ENCODE data around the gene CD160. TPM values are rescaled to one million over a fixed set of nuclear protein-coding genes. Genes with fewer than 3 reads are reported as not detected.

Gene CD160
- total RNA-seq, 1 experiment from 2014 or later, result not detected

DNA sequence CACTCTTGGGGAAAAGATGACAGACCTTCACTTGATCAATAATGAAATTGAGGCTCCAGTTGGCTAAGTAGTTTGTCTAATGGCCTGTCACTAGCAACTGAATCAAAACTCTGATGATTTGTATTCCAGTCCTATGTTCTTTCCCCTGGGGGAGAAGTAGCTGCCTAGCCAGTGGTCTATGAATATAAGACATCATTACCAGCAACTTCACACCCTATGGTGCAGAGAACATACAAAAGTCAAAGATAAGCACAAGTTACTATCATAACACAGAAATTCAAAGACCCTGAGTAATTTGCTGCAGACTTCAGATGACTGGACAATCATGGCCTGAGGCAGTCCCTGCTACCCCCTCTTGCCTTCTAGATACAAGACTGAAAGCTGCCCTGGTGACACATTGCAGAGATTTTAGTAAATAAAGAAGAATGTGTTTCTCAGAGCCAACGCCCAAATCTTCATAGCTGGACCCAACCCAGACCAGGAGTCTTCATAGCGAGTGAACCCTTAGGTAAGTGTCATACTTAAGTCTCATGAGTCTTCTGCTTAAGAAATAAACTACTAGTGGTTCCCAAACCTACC lies 13.1 kb upstream of the CD160 start:
- POLR2A ChIA-PET, result interaction anchor here (0.8 to 3.4 kb wide), 3 partner anchors 14 to 21 kb away, joined by 3 to 11 read pairs (median 5); no protein-coding TSS in a partner anchor
- Mint-ChIP-seq H3K4me1 (ENCODE audit: insufficient read depth, unreplicated experiment) (peaks cover 26% of the 10 kb centered on the region), H3K27ac (ENCODE audit: low read depth, unreplicated experiment) (peak overlapping the region; percentile 65), H3K36me3 (ENCODE audit: insufficient read depth, unreplicated experiment) (no peaks in the 10 kb centered on the region), H3K9me3 (ENCODE audit: unreplicated experiment) (peaks cover 7% of the 10 kb centered on the region), H3K27me3 (ENCODE audit: insufficient read depth, unreplicated experiment) (no peaks in the 10 kb centered on the region), H3K4me3 (ENCODE audit: unreplicated experiment) (no peak overlapping the region)
- peak; percentile 68 for DNase-seq (ENCODE audit: unreplicated experiment)
- TF ChIP-seq, protein P1, sequence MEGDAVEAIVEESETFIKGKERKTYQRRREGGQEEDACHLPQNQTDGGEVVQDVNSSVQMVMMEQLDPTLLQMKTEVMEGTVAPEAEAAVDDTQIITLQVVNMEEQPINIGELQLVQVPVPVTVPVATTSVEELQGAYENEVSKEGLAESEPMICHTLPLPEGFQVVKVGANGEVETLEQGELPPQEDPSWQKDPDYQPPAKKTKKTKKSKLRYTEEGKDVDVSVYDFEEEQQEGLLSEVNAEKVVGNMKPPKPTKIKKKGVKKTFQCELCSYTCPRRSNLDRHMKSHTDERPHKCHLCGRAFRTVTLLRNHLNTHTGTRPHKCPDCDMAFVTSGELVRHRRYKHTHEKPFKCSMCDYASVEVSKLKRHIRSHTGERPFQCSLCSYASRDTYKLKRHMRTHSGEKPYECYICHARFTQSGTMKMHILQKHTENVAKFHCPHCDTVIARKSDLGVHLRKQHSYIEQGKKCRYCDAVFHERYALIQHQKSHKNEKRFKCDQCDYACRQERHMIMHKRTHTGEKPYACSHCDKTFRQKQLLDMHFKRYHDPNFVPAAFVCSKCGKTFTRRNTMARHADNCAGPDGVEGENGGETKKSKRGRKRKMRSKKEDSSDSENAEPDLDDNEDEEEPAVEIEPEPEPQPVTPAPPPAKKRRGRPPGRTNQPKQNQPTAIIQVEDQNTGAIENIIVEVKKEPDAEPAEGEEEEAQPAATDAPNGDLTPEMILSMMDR (IDR thresholded peaks at IDR 0.05; ENCODE audit: unreplicated experiment), result no peak
- intact Hi-C loops (cut with micrococcal nuclease), result no loop called here
- CTCF ChIA-PET, result interaction anchor here (0.5 to 4.4 kb wide), 3 partner anchors 12 to 101 kb away, joined by 3 to 63 read pairs (median 4); partner anchors contain the start of gene CD160
- BruUV-seq (replicated peaks), result no TSS peak

DNA sequence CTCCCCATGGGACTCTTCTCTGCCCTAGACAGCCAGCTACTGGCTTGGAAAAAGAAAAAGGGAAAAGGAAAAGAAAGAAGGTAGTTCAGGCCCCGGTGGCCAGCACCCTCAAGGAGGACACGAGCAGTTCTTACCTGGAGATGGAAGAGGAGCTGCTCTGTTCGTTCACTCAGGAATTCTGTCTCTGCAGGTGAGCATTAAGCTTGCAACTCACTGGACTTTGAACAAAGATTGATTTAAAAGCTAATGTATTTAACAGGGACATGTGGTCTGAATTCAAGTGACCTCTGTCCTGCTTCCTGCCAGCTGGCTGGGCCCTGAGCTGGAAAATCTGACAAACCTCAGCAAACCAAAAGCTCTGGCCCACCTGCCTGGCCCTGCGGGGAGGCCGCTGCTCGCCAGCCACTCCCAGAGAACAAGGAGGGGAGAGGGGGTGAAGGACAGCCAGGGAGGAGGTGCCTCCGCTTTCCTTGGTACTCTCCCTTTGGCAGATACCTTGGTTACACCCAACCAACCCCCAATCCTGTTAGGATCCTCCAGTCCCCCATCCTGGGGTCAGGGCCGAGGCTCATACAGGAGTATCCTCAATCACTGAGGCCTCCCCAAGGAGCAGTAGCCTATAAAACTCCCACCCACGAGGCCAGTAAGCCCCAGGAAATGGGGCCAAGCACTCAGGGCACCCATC lies 12.0 kb upstream of the CD160 start, which contains the start of gene PDZK1:
Gene PDZK1 (minus strand): TSS at position 186 of the 685 bp plus-strand sequence. CDS start 19,347 bp downstream, outside the sequence.
- peaks cover 7% of the 10 kb centered on the region for H3K9me3 Mint-ChIP-seq (ENCODE audit: unreplicated experiment)
- H3K36me3 Mint-ChIP-seq (ENCODE audit: insufficient read depth, unreplicated experiment), result no peaks in the 10 kb centered on the region
- H3K27ac Mint-ChIP-seq (ENCODE audit: low read depth, unreplicated experiment), result peak within 1 kb of the TSS; percentile 65
- BruUV-seq (replicated peaks), result no TSS peak
- no peak for DNase-seq (ENCODE audit: unreplicated experiment)
- peaks cover 32% of the 10 kb centered on the region for H3K4me1 Mint-ChIP-seq (ENCODE audit: insufficient read depth, unreplicated experiment)
- intact Hi-C loops (cut with micrococcal nuclease), result no loop called here
- no peak within 1 kb of the TSS for H3K4me3 Mint-ChIP-seq (ENCODE audit: unreplicated experiment)
- ChIA-PET CTCF (interaction anchor here (1.3 to 4.4 kb wide), 2 partner anchors 11 to 14 kb away, joined by 4 to 63 read pairs; partner anchors contain the start of gene CD160), POLR2A (interaction anchor here (1.3 to 3.4 kb wide), 2 partner anchors 13 to 15 kb away, joined by 5 to 11 read pairs; no protein-coding TSS in a partner anchor)
- TF ChIP-seq, protein P1 (IDR thresholded peaks at IDR 0.05; ENCODE audit: unreplicated experiment), result no peak
- no peaks in the 10 kb centered on the region for H3K27me3 Mint-ChIP-seq (ENCODE audit: insufficient read depth, unreplicated experiment)

DNA sequence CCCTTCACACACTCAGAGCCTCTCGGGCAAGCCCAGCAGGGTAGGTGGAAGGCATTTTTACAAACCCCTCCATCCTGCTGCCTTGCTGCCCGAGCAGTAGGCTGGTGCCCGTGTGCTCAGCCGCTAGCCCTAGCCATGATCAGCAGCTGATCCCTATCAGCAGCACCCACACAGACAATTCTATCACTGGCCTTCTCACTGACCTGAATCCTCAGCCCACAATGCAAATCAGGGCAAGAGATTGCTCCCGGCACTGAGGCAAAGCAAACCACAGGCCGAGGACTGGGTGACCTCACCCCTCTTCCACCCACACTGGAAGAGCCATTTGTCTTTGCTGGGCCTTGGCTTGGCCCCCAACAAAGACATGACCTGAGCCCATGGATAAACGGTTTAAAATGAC lies 11.2 kb upstream of the CD160 start:
- DNase-seq (ENCODE audit: unreplicated experiment), result no peak
- no TSS peak for BruUV-seq (replicated peaks)
- Mint-ChIP-seq H3K36me3 (ENCODE audit: insufficient read depth, unreplicated experiment) (no peaks in the 10 kb centered on the region), H3K27me3 (ENCODE audit: insufficient read depth, unreplicated experiment) (no peaks in the 10 kb centered on the region), H3K4me3 (ENCODE audit: unreplicated experiment) (no peak overlapping the region), H3K4me1 (ENCODE audit: insufficient read depth, unreplicated experiment) (peaks cover 32% of the 10 kb centered on the region), H3K9me3 (ENCODE audit: unreplicated experiment) (peaks cover 7% of the 10 kb centered on the region), H3K27ac (ENCODE audit: low read depth, unreplicated experiment) (peak overlapping the region; percentile 3)
- ChIA-PET POLR2A (interaction anchor here (0.6 kb wide), 1 partner anchor 286 kb away, joined by 3 read pairs; no protein-coding TSS in a partner anchor), CTCF (interaction anchor here (0.7 to 4.4 kb wide), 2 partner anchors 11 to 13 kb away, joined by 3 to 63 read pairs; partner anchors contain the start of gene CD160)
- TF ChIP-seq, protein P1 (IDR thresholded peaks at IDR 0.05; ENCODE audit: unreplicated experiment), result no peak
- intact Hi-C loops (cut with micrococcal nuclease), result no loop called here

Data from MCF 10A (cell line).